Measurements from ENCODE around the gene ATP5F1B. TPM values are rescaled to one million over a fixed set of nuclear protein-coding genes. Genes with fewer than 3 reads are reported as not detected.

ATP5F1B gene
- total and polyA plus RNA-seq, 9 of the 15 experiments (the other 6 are each of a cell fraction or from before 2014, with no cell fraction given): 908 to 3,125 (median 1,482) TPM

DNA sequence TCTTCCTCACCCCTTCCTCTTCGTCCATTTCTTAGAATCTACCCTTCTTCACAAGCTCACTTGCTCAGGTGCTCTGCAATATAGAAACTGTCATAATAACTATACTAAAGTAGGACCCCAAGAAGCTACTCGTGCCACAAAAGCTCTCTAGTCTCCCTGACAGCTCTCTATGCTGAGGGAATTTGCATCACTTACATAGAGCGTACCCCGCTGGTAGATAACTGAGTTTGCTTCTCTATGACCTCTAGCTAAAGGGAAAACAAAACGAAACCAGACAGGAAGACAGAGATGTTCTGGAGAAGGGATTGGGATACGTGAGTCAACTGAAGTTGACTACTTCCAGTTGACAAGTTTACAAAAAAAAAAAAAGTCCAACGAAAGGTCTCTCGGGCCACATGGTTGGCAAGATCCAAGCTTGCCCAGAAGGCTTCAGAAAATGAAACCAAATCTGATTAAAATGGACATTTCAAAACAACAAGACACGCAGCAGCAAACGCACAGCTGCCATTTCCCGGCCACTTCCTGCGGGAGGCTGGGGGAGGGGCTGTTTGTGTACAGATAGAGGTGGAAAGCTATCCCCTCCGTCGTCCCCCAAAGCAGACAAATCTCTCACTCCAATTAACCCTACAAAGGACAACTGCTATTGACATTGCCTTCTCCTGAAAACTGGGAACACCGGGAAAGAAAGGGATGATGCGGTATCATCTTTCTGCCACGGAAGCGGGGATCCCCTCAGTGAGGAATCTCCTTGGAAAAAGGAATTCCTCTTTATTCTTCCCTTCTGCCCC is 16.9 kb downstream of the ATP5F1B start:
- BruUV-seq (replicated peaks): TSS peak; percentile 43
- FAIRE-seq: no peak
- no peaks in the 10 kb centered on the region for H3K9me3 ChIP-seq (replicated peaks; ENCODE audit: control insufficient read depth, insufficient read depth, low read depth, low read length)
- peaks cover 96% of the 10 kb centered on the region for H3K79me2 ChIP-seq (ENCODE audit: control insufficient read depth, insufficient read depth, low read length)
- peak overlapping the region; percentile 89 for H3K27ac ChIP-seq (ENCODE audit: extremely low read depth, low read depth, low read length)
- H2AFZ ChIP-seq (ENCODE audit: low read depth, low read length): peak overlapping the region; percentile 19; the same call in 1 of the 2 replicates
- peak overlapping the region; percentile 100 for H3K4me3 ChIP-seq
- CTCF ChIA-PET (ENCODE audit: low intra/inter-chr PET ratio): interaction anchor here (0.7 kb wide), 1 partner anchor 370 kb away, joined by 4 read pairs; no protein-coding TSS in a partner anchor
- H3K36me3 ChIP-seq (ENCODE audit: control insufficient read depth, insufficient read depth, low read length): peaks cover 46% of the 10 kb centered on the region
- WGBS (ENCODE audit: insufficient coverage, low coverage, missing lambda C conversion rate): 2% methylated on average over 18 of the region's 18 CpGs
- peak overlapping the region; percentile 90 to 96 for H3K9ac ChIP-seq (ENCODE audit: insufficient read depth in 1 of 2, low read depth in 2 of 2, low read length in 2 of 2)
- H3K4me2 ChIP-seq (ENCODE audit: insufficient read depth, low read length): peak overlapping the region; percentile 98
- peak in 3 of 4 experiments; percentile 18 to 66 (median 47) for DNase-seq (ENCODE audit: extremely low read depth in 1 of 4, low spot score in 3 of 4)
- POLR2A ChIA-PET: interaction anchor here (0.6 to 1.7 kb wide), 8 partner anchors 8 to 504 kb away, joined by 3 to 9 read pairs (median 4); partner anchors contain the start of genes NACA and PTGES3
- in situ Hi-C loops (cut with MboI): no loop called here
- ATAC-seq: peak; percentile 11; the same call in 1 of the 3 replicates
- intact Hi-C loops (cut with micrococcal nuclease): no loop called here
- no peaks in the 10 kb centered on the region for H3K27me3 ChIP-seq (ENCODE audit: control insufficient read depth in 2 of 2, insufficient read depth in 2 of 2, low read length in 2 of 2)
- H4K20me1 ChIP-seq (replicated peaks; ENCODE audit: control insufficient read depth, insufficient read depth, low read length): 0 out of 2 replicates have a peak, but pooled peaks cover 9% of the 10 kb centered on the region
- H3K4me1 ChIP-seq (replicated peaks in 1 of 2; ENCODE audit: control insufficient read depth in 2 of 2, insufficient read depth in 2 of 2, low read length in 2 of 2): peaks cover 29 to 49% of the 10 kb centered on the region in 2 experiments
- peaks cover 2% of the 10 kb centered on the region for H3K9me1 ChIP-seq (ENCODE audit: control insufficient read depth, insufficient read depth, low read length)
- TF ChIP-seq, protein P1, sequence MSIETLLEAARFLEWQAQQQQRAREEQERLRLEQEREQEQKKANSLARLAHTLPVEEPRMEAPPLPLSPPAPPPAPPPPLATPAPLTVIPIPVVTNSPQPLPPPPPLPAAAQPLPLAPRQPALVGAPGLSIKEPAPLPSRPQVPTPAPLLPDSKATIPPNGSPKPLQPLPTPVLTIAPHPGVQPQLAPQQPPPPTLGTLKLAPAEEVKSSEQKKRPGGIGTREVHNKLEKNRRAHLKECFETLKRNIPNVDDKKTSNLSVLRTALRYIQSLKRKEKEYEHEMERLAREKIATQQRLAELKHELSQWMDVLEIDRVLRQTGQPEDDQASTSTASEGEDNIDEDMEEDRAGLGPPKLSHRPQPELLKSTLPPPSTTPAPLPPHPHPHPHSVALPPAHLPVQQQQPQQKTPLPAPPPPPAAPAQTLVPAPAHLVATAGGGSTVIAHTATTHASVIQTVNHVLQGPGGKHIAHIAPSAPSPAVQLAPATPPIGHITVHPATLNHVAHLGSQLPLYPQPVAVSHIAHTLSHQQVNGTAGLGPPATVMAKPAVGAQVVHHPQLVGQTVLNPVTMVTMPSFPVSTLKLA (conservative IDR thresholded peaks at IDR 0.05): peak in 1 of 2 experiments; percentile 68; a peak in 2 of 4 replicates
- TF ChIP-seq NRF1 (conservative IDR thresholded peaks at IDR 0.05 in 1 of 2, IDR thresholded peaks at IDR 0.05 in 1 of 2) (peak; percentile 20 to 26; a peak in 1 of 4 replicates), CBFB (CRISPR knock-in tag; IDR thresholded peaks at IDR 0.05) (0 out of 2 replicates have a peak, but pooled peaks have one; percentile 49), ETV1 (tag; conservative IDR thresholded peaks at IDR 0.05; ENCODE audit: low read depth) (peak; percentile 77), HNRNPK (IDR thresholded peaks at IDR 0.05; ENCODE audit: low read depth, low read length, poor library complexity, severe bottlenecking) (no peak), CBFA2T2 (conservative IDR thresholded peaks at IDR 0.05) (no peak), NCOA1 (IDR thresholded peaks at IDR 0.05; ENCODE audit: low read depth) (no peak), NR2C2 (CRISPR knock-in tag; IDR thresholded peaks at IDR 0.05) (no peak), NR2C2 (tag; IDR thresholded peaks at IDR 0.05) (peak; percentile 66; the same call in 1 of the 2 replicates), ESRRA (IDR thresholded peaks at IDR 0.05; ENCODE audit: borderline replicate concordance, low read depth) (peak; percentile 33; the same call in 1 of the 2 replicates), MAZ (CRISPR knock-in tag; conservative IDR thresholded peaks at IDR 0.05 in 1 of 2, IDR thresholded peaks at IDR 0.05 in 1 of 2) (0 out of 4 replicates have a peak, but pooled peaks of 1 of the 2 experiments have one; percentile 8)
- TF ChIP-seq, protein P2, sequence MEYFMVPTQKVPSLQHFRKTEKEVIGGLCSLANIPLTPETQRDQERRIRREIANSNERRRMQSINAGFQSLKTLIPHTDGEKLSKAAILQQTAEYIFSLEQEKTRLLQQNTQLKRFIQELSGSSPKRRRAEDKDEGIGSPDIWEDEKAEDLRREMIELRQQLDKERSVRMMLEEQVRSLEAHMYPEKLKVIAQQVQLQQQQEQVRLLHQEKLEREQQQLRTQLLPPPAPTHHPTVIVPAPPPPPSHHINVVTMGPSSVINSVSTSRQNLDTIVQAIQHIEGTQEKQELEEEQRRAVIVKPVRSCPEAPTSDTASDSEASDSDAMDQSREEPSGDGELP (CRISPR knock-in tag; IDR thresholded peaks at IDR 0.05; ENCODE audit: borderline replicate concordance): peak; percentile 67; the same call in 1 of the 2 replicates
- TF ChIP-seq, protein P3, sequence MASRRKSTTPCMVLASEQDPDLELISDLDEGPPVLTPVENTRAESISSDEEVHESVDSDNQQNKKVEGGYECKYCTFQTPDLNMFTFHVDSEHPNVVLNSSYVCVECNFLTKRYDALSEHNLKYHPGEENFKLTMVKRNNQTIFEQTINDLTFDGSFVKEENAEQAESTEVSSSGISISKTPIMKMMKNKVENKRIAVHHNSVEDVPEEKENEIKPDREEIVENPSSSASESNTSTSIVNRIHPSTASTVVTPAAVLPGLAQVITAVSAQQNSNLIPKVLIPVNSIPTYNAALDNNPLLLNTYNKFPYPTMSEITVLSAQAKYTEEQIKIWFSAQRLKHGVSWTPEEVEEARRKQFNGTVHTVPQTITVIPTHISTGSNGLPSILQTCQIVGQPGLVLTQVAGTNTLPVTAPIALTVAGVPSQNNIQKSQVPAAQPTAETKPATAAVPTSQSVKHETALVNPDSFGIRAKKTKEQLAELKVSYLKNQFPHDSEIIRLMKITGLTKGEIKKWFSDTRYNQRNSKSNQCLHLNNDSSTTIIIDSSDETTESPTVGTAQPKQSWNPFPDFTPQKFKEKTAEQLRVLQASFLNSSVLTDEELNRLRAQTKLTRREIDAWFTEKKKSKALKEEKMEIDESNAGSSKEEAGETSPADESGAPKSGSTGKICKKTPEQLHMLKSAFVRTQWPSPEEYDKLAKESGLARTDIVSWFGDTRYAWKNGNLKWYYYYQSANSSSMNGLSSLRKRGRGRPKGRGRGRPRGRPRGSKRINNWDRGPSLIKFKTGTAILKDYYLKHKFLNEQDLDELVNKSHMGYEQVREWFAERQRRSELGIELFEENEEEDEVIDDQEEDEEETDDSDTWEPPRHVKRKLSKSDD (conservative IDR thresholded peaks at IDR 0.05; ENCODE audit: low read length): 0 out of 2 replicates have a peak, but pooled peaks have one; percentile 36
